ENCODE measurements around the gene ABCB8.

Gene ABCB8

DNA sequence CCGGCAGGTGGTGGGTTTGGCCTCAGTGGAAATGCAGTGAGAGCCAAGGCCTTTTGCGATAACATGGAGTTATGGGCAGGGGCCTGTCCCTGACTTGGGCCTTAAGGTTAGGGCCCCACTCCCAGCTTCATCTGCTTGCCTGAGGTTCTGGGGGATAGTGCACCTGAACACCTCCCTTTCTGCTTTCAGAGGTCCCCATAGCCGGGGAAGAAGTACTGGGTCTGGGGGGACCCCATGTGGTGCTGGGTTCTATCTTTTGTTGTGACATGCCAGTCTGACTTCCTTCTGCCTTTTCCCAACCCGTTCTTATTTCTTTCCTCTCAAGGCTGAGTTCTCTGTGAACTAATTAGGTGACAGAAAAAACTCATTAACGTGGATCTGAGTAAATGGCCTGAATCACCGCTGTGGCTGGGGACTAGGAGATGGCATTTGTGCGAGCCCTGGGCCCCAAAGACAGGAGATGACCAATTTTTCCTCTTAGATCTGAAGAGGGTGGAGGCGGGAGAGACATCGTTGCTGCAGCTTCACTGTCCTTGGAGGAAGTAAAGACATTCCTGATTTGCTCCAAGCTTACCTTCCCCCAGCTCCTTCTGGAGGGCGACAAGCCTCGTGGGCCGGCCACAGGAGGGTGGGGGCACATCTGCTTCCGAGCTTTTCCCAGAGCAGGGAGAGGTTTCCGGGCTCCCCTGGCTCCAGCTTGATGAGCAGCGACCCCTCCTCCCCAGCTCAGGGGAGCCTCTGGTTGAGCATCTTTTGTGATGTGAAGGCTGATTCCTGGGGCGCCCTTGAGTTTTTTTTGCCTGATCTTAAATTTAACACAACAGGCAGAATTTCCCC, 60.0 kb downstream of the ABCB8 start:
- DNase-seq: peak in 1 of 3 experiments; percentile 45

- no peak for DNase-seq
Measured at GRCh38 chr7:151088856-151089699, 60.8 kb downstream of the ABCB8 start.

DNA sequence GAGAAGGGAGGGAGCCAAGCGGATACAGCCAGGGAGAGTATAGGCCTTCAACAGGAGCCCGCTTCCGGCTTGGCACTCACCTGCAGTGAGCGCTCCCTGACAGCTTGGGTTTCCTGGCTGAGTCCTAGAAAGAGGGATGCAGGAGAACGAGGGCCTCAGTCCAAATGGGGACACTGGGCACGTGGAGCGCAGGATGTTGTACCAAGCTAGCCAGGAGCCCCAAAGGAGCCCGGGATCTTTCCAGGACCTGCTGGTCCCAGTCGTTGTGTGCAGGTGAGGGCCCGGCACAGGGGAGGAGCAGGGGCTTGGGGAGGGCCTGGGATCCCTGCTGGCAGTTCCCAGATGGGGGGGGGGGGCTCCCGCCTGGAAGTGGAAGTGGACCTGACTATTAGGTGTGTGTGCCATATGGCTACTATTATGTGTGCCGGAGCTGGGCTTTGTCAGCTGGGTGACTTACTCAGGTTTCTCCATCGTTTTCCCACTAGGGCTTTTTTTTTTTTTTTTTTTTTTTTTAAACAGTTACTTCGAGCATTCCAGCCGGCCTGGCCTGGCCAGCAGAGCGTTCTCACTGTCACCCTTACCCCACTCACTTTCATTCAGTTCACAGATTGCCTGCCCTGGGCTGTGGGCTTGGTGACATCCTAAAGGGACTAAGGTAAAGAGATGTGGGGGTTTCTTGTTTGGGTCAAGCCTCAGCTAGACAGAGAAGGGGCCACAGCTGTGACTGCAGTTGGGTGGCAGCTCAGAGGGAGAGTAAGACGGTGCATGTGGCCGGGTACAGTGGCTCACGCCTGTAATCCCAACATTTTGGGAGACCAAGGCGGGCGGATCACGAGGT, 61.9 kb downstream of the ABCB8 start:
- no peak for DNase-seq

- no peak for DNase-seq
Measured at GRCh38 chr7:151091003-151091402, 62.8 kb downstream of the ABCB8 start.

- no peak for DNase-seq
Measured at GRCh38 chr7:151091431-151091830, 63.2 kb downstream of the ABCB8 start.

- DNase-seq: no peak
Measured at GRCh38 chr7:151091988-151092387, 63.7 kb downstream of the ABCB8 start.

DNA sequence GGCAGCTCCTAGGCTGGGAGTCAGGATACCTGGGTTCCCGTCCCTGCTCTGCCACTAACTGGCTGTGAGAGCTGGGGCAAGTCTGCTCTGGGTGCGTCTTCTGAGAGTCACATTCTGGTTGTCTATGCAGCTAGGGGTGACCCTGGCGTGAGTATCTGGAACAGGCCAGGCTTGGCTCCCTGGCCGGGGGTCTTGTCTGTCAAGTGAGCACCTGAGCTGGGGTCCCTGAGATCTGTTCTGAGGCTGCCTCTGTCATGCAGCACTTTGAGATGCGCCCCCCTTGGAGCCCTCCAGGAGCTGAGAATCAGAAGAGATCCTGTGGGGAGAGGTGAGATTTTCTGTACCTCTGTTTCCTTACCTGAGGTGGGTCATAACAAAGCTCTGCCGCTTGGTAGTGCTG, 65.5 kb downstream of the ABCB8 start:
- DNase-seq: no peak

- no peak for DNase-seq
Measured at GRCh38 chr7:151094675-151095074, 66.4 kb downstream of the ABCB8 start.

- no peak for DNase-seq
Measured at GRCh38 chr7:151095123-151095797, 67.0 kb downstream of the ABCB8 start.

DNA sequence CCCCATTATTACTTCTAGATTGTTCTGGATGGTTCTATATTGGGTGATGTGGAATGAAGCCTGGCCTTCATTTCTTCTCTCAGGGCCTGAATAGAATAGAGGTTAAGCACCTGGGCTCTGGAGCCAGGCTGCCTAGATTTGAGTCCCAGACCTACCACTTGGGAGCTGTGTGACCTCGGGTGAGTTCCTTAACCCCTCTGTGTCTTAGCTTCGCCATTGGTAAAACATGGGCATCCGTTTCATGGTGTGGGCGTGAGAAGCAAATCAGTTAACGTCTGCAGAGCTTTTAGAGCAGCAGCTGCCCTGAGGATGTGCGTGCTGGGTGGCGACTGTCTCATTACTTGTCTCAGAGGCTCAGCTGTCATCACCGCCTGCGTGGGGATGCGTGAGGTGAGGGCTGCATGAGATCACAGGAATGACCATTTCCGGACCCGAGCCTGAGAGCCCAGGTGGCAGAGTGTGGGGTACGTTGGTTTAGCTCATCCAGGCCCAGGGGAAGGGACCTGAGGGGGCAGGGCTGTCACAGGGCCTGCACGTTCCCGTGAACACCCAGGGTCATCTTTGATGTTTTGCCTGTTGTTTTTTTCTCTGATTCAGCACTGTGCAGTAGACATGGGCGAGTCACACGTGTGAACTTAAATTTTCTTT, 67.7 kb downstream of the ABCB8 start:
- DNase-seq: no peak

All from NCI-H1417 (cell line).